GM23338 (cell line): ENCODE data around the gene ZNF420. TPM values are rescaled to one million over a fixed set of nuclear protein-coding genes. Genes with fewer than 3 reads are reported as not detected.
A peak's percentile ranks its signal among the peaks of the same experiment; 100 is the strongest.

Experiments
- ATAC-seq: fragments of 200-7000 bp; cut with Tn5 transposase; 3 replicates; pipeline ENCODE4 v1.9.1; 2020
- DNase-seq: peaks from one replicate; pipeline ENCODE4 v3.0.0-alpha.2; 2015; ENCODE audit warnings: low spot score
- H2AFZ ChIP-seq: fragments of 200-600 bp; sonication (generic); 2 replicates; pipeline ENCODE4 v1.8.0; 2016; ENCODE audit warnings: antibody characterized with exemption, mild to moderate bottlenecking, moderate library complexity
- H3F3A ChIP-seq: fragments of 200-600 bp; sonication (generic); replicated peaks from 2 replicates; pipeline ENCODE4 v1.8.0; 2017; ENCODE audit warnings: antibody characterized with exemption, mixed run types, low read depth
- H3K27ac ChIP-seq: fragments of 200-600 bp; sonication (generic); 2 replicates; pipeline ENCODE4 v1.6.1; 2016; ENCODE audit warnings: low read depth
- H3K27me3 ChIP-seq: fragments of 200-600 bp; sonication (generic); 2 replicates; pipeline ENCODE4 v1.8.0; 2016; ENCODE audit warnings: mild to moderate bottlenecking, mixed run types, moderate library complexity; ENCODE audit not compliant: insufficient read depth
- H3K36me3 ChIP-seq: fragments of 200-600 bp; sonication (generic); 2 replicates; pipeline ENCODE4 v1.8.0; 2016; ENCODE audit warnings: mild to moderate bottlenecking; ENCODE audit not compliant: insufficient read depth
- H3K4me1 ChIP-seq: fragments of 200-600 bp; sonication (generic); 2 replicates; pipeline ENCODE4 v1.8.0; 2016; ENCODE audit warnings: mild to moderate bottlenecking, moderate library complexity; ENCODE audit not compliant: insufficient read depth
- H3K4me2 ChIP-seq: fragments of 200-600 bp; sonication (generic); 2 replicates; pipeline ENCODE4 v1.7.1; 2017; ENCODE audit warnings: mixed run types
- H3K4me3 ChIP-seq: fragments of 200-600 bp; sonication (generic); 2 replicates; pipeline ENCODE4 v1.6.1; 2016; ENCODE audit warnings: mixed run types
- H3K79me2 ChIP-seq: fragments of 200-600 bp; sonication (generic); replicated peaks from 2 replicates; pipeline ENCODE4 v1.8.0; 2017; ENCODE audit warnings: mild to moderate bottlenecking; ENCODE audit not compliant: insufficient read depth
- H3K9me2 ChIP-seq: fragments of 200-600 bp; sonication (generic); 2 replicates; pipeline ENCODE4 v1.8.0; 2017; ENCODE audit not compliant: insufficient read depth
- H4K20me1 ChIP-seq: fragments of 200-600 bp; sonication (generic); replicated peaks from 2 replicates; pipeline ENCODE4 v1.8.0; 2017; ENCODE audit warnings: mild to moderate bottlenecking; ENCODE audit not compliant: insufficient read depth
- H3K27ac Mint-ChIP-seq: 2 replicates; pipeline ENCODE4 v1.8.0; 2020; ENCODE audit warnings: inconsistent platforms, mild to moderate bottlenecking, moderate library complexity, mixed read lengths
- H3K27me3 Mint-ChIP-seq: 3 replicates; pipeline ENCODE4 v1.8.0; 2022; ENCODE audit warnings: low read depth, mild to moderate bottlenecking, moderate library complexity, mixed read lengths, inconsistent platforms; ENCODE audit not compliant: insufficient read depth, poor library complexity
- H3K36me3 Mint-ChIP-seq: 3 replicates; pipeline ENCODE4 v1.8.0; 2021; ENCODE audit warnings: low read depth, mild to moderate bottlenecking, inconsistent platforms, moderate library complexity, mixed read lengths
- H3K4me1 Mint-ChIP-seq: 3 replicates; pipeline ENCODE4 v1.8.0; 2020; ENCODE audit warnings: mild to moderate bottlenecking, inconsistent platforms, mixed read lengths
- H3K4me3 Mint-ChIP-seq: 3 replicates; pipeline ENCODE4 v1.8.0; 2021; ENCODE audit warnings: moderate library complexity, mild to moderate bottlenecking, inconsistent platforms, mixed read lengths
- H3K9me3 Mint-ChIP-seq: 3 replicates; pipeline ENCODE4 v1.8.0; 2020; ENCODE audit warnings: moderate library complexity, mild to moderate bottlenecking, inconsistent platforms, mixed read lengths
- CREB1 ChIP-seq: fragments of 250-450 bp; sonication (Bioruptor Pico); IDR thresholded peaks from 2 replicates; pipeline ENCODE4 v1.5.0; 2020; ENCODE audit warnings: low read depth, mild to moderate bottlenecking, moderate library complexity
- CTCF ChIP-seq, 2 experiments: fragments of 200-600 bp in 1 of 2; sonication (generic) in 1 of 2; conservative IDR thresholded peaks; 2 replicates each; pipeline versions ENCODE4 v1.5.1 to v1.6.1; 2016 to 2017; ENCODE audit warnings: antibody characterized with exemption in 2 of 2, low read depth in 2 of 2, mild to moderate bottlenecking in 2 of 2, moderate library complexity in 1 of 2
- EZH2 ChIP-seq: fragments of 200-600 bp; sonication (generic); IDR thresholded peaks from one replicate; pipeline ENCODE4 v1.8.0; 2017; ENCODE audit warnings: antibody characterized with exemption, mild to moderate bottlenecking, low read depth; ENCODE audit not compliant: unreplicated experiment
- EZH2phosphoT487 ChIP-seq: fragments of 200-600 bp; sonication (generic); IDR thresholded peaks from one replicate; pipeline ENCODE4 v1.8.1; 2018; ENCODE audit warnings: antibody characterized with exemption; ENCODE audit not compliant: unreplicated experiment
- NANOG ChIP-seq: IDR thresholded peaks from 2 replicates; pipeline ENCODE4 v1.6.1; 2016; ENCODE audit warnings: antibody characterized with exemption, borderline replicate concordance
- POLR2AphosphoS5 ChIP-seq: IDR thresholded peaks from 2 replicates; pipeline ENCODE4 v1.6.1; 2016; ENCODE audit warnings: antibody characterized with exemption, low read depth
- STAT1 ChIP-seq: IDR thresholded peaks from one replicate; pipeline ENCODE4 v1.6.1; 2016; ENCODE audit warnings: antibody characterized with exemption; ENCODE audit not compliant: unreplicated experiment
- ZNF331 ChIP-seq: fragments of 250-450 bp; sonication (Bioruptor Pico); IDR thresholded peaks from 2 replicates; pipeline ENCODE4 v1.5.0; 2020; ENCODE audit warnings: low read depth, mild to moderate bottlenecking, moderate library complexity
- long read RNA-seq: library from polyadenylated mRNA; unstranded; transcript quantifications from one replicate; pipeline ENCODE4 v2.0.0, GENCODE V29; 2020; ENCODE audit not compliant: unreplicated experiment
- polyA plus RNA-seq: library from polyadenylated mRNA; unstranded; fragments of >200 nt; fragmentation: Nextera tagmentation; extraction: Ambion mirVana; gene quantifications from 2 replicates; pipeline ENCODE4 v1.2.1, GENCODE V29; 2016
- total RNA-seq: library from RNA; depleted of rRNA; stranded (reverse); fragments of >200 nt; shearing (Covaris generic); gene quantifications from 2 replicates; pipeline ENCODE4 v1.2.3, GENCODE V29; 2014; rRNA removed
- TF ChIP-seq, protein P1 (sequence below): IDR thresholded peaks from 2 replicates; pipeline ENCODE4 v1.6.1; 2016; ENCODE audit warnings: antibody characterized with exemption
- TF ChIP-seq, protein P2 (sequence below): fragments of 250-450 bp; sonication (Bioruptor Pico); IDR thresholded peaks from 2 replicates; pipeline ENCODE4 v1.5.0; 2020; ENCODE audit warnings: mild to moderate bottlenecking, moderate library complexity

ZNF420 gene
- total RNA-seq (7.0 and 10.0 TPM in 2 replicates), polyA plus RNA-seq (6.7 and 8.4 TPM in 2 replicates)
- long read RNA-seq, partial matches to known transcripts: 1 of 6 reads
- long read RNA-seq, other reads (novel, unspliced or antisense): 3 of 6 reads

DNA sequence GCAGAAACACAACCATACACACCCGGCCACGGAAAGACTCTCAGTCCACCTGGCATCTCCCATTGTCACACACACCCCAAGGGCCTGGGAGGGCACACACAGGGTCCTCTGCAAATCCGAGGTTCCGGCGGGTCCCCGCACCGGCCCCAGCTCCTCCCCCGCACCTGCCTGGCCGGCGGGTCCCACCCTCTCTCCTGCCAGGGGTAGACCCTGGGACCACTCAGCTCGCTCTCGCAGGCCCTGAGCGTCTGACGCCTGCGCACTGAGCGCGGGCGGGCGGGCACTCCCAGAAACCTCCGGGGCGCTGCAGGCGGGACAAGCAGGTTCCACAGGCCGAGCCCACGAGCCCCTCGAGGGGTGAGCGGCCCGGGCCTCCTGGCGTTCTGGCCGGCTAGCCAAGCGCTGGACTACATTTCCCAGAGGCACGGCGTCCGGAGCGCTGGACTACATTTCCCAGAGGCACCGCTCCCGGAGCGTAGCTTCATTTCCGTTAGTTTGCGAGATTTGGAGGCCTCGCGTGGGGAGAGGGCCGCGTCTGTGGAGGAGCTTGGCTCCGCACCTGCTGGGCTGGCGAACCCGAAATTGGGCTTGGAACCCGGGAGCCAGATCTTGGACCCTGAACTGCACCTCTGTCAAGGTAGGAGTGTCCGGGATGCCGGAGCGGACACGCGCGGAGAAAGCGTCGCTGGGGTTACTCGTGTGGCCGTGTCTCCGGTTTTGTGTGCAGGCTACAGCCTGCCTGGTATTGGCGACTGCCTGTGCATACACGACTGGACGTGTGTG is at the start of gene ZNF420:
TSS of gene ZNF420 (plus strand) at position 500 of the 783 bp plus-strand sequence. CDS start 10,686 bp downstream, outside the sequence.
- Mint-ChIP-seq H3K4me1 (peaks cover 3% of the 10 kb centered on the region; the same call in 1 of the 3 replicates), H3K27me3 (peaks cover 10% of the 10 kb centered on the region), H3K4me3 (peak within 1 kb of the TSS; percentile 96), H3K36me3 (peaks cover 28% of the 10 kb centered on the region), H3K9me3 (peaks cover 59% of the 10 kb centered on the region), H3K27ac (peak within 1 kb of the TSS; percentile 92)
- TF ChIP-seq STAT1 (no peak), CTCF (conservative IDR thresholded peaks at IDR 0.05; ENCODE audit: low read depth in 2 of 2) (no peak), EZH2 (no peak), NANOG (no peak), CREB1 (CRISPR knock-in tag) (no peak; the same call in 1 of the 2 replicates), POLR2AphosphoS5 (peak; percentile 86), ZNF331 (CRISPR knock-in tag) (no peak), EZH2phosphoT487 (no peak)
- TF ChIP-seq, protein P1, sequence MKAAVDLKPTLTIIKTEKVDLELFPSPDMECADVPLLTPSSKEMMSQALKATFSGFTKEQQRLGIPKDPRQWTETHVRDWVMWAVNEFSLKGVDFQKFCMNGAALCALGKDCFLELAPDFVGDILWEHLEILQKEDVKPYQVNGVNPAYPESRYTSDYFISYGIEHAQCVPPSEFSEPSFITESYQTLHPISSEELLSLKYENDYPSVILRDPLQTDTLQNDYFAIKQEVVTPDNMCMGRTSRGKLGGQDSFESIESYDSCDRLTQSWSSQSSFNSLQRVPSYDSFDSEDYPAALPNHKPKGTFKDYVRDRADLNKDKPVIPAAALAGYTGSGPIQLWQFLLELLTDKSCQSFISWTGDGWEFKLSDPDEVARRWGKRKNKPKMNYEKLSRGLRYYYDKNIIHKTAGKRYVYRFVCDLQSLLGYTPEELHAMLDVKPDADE: peak; percentile 99
- DNase-seq (peak; percentile 97), ATAC-seq (peak; percentile 98)
- H3K4me3 ChIP-seq: peak within 1 kb of the TSS; percentile 97
- H2AFZ ChIP-seq: peak within 1 kb of the TSS; percentile 99
- H3K9me2 ChIP-seq: 0 out of 2 replicates have a peak, but pooled peaks cover 3% of the 10 kb centered on the region
- H3K4me2 ChIP-seq: peak within 1 kb of the TSS; percentile 99
- H3K27me3 ChIP-seq: no peaks in the 10 kb centered on the region
- peaks cover 6% of the 10 kb centered on the region; the same call in 1 of the 2 replicates for H3K4me1 ChIP-seq
- no peak within 1 kb of the TSS for H3K27ac ChIP-seq
- H3K36me3 ChIP-seq: peaks cover 4% of the 10 kb centered on the region; the same call in 1 of the 2 replicates
- H3F3A ChIP-seq: no peaks in the 10 kb centered on the region
- peaks cover 47% of the 10 kb centered on the region for H3K79me2 ChIP-seq
- H4K20me1 ChIP-seq: no peaks in the 10 kb centered on the region

DNA sequence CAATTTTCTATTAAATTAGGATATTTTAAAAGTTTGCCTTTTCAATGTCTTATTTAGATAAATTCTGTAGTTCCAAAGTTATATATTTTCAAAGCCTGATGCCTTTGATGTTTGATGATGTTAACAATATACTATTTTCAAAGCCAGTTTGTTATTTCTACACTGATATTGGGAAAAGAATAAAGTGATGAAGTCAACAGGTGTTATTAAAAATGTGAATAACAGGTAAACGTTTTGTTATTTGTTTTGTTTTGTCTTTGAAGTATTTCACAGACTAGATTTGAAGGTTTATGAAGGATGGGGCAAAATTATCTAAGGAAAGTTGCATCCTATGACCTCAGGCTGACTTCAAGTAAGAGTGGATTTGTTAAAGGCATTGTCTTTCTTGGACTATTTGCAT is 33.1 kb upstream of the ZNF420 start:
- no peak overlapping the region for H3K27ac ChIP-seq
- no peaks in the 10 kb centered on the region for H3K9me2 ChIP-seq
- TF ChIP-seq, protein P2, sequence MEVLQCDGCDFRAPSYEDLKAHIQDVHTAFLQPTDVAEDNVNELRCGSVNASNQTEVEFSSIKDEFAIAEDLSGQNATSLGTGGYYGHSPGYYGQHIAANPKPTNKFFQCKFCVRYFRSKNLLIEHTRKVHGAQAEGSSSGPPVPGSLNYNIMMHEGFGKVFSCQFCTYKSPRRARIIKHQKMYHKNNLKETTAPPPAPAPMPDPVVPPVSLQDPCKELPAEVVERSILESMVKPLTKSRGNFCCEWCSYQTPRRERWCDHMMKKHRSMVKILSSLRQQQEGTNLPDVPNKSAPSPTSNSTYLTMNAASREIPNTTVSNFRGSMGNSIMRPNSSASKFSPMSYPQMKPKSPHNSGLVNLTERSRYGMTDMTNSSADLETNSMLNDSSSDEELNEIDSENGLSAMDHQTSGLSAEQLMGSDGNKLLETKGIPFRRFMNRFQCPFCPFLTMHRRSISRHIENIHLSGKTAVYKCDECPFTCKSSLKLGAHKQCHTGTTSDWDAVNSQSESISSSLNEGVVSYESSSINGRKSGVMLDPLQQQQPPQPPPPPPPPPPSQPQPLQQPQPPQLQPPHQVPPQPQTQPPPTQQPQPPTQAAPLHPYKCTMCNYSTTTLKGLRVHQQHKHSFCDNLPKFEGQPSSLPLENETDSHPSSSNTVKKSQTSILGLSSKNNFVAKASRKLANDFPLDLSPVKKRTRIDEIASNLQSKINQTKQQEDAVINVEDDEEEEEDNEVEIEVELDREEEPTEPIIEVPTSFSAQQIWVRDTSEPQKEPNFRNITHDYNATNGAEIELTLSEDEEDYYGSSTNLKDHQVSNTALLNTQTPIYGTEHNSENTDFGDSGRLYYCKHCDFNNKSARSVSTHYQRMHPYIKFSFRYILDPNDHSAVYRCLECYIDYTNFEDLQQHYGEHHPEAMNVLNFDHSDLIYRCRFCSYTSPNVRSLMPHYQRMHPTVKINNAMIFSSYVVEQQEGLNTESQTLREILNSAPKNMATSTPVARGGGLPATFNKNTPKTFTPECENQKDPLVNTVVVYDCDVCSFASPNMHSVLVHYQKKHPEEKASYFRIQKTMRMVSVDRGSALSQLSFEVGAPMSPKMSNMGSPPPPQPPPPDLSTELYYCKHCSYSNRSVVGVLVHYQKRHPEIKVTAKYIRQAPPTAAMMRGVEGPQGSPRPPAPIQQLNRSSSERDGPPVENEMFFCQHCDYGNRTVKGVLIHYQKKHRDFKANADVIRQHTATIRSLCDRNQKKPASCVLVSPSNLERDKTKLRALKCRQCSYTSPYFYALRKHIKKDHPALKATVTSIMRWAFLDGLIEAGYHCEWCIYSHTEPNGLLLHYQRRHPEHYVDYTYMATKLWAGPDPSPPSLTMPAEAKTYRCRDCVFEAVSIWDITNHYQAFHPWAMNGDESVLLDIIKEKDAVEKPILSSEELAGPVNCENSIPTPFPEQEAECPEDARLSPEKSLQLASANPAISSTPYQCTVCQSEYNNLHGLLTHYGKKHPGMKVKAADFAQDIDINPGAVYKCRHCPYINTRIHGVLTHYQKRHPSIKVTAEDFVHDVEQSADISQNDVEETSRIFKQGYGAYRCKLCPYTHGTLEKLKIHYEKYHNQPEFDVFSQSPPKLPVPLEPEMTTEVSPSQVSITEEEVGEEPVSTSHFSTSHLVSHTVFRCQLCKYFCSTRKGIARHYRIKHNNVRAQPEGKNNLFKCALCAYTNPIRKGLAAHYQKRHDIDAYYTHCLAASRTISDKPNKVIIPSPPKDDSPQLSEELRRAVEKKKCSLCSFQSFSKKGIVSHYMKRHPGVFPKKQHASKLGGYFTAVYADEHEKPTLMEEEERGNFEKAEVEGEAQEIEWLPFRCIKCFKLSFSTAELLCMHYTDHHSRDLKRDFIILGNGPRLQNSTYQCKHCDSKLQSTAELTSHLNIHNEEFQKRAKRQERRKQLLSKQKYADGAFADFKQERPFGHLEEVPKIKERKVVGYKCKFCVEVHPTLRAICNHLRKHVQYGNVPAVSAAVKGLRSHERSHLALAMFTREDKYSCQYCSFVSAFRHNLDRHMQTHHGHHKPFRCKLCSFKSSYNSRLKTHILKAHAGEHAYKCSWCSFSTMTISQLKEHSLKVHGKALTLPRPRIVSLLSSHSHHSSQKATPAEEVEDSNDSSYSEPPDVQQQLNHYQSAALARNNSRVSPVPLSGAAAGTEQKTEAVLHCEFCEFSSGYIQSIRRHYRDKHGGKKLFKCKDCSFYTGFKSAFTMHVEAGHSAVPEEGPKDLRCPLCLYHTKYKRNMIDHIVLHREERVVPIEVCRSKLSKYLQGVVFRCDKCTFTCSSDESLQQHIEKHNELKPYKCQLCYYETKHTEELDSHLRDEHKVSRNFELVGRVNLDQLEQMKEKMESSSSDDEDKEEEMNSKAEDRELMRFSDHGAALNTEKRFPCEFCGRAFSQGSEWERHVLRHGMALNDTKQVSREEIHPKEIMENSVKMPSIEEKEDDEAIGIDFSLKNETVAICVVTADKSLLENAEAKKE (CRISPR knock-in tag): no peak
- no peak for TF ChIP-seq NANOG

More for the DNA sequence above, 33.1 kb upstream of the ZNF420 start:
- Histone ChIP-seq H3K79me2 (no peaks in the 10 kb centered on the region), H3K4me3 (no peak overlapping the region), H4K20me1 (no peaks in the 10 kb centered on the region), H3K4me1 (no peaks in the 10 kb centered on the region), H3F3A (no peaks in the 10 kb centered on the region), H3K36me3 (no peaks in the 10 kb centered on the region; the same call in 1 of the 2 replicates), H2AFZ (no peak overlapping the region), H3K27me3 (no peaks in the 10 kb centered on the region), H3K4me2 (no peak overlapping the region)
- Mint-ChIP-seq H3K27ac (no peak overlapping the region), H3K9me3 (peaks cover 80% of the 10 kb centered on the region), H3K4me3 (no peak overlapping the region), H3K4me1 (no peaks in the 10 kb centered on the region), H3K27me3 (no peaks in the 10 kb centered on the region), H3K36me3 (peaks cover 12% of the 10 kb centered on the region; the same call in 2 of the 3 replicates)
- ATAC-seq (no peak), DNase-seq (no peak)
